Bone marrow (tissue), 2 donors: ENCODE results near the gene DPF1.

Source experiments
- DNase-seq, 2 donors: peaks; one replicate each; lab custom pipeline; 2025; lab: John Stamatoyannopoulos, UW

The DPF1 gene

DNA sequence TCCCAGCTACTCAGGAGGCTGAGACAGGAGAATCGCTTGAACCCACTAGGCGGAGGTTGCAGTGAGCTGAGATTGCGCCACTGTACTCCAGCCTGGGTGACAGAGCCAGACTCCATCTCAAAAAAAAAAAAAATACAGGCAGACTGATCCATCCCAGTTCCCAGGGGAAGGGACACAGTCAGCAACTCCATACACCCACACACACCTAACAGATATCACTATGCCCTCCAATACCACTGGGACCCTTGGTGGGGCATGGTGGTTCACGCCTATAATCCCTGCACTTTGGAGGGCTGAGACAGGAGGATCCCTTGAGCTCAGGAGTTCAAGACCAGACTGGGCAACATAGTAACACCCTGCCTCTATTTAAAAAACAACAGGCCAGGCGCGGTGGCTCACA lies 2.6 kb downstream of the DPF1 start:
- no peak for DNase-seq

DNA sequence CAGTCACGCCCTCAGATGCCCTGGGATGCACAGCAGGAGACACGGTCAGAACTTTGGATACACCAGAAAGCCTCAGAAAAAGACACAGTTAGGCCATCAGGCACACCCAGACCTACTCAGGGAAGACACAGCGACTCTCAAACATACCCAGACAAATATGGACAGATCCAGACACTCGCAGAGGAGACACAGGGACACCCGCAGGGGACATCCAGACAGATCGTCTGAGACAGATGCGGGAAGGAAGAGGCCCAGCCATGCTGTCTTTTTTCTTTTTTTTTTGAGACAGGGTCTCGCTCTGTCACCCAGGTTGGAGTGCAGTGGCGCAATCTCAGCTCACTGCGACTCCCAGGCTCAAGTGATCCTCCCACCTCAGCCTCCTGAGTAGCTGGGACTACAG lies 4.8 kb downstream of the DPF1 start:
- no peak for DNase-seq

DNA sequence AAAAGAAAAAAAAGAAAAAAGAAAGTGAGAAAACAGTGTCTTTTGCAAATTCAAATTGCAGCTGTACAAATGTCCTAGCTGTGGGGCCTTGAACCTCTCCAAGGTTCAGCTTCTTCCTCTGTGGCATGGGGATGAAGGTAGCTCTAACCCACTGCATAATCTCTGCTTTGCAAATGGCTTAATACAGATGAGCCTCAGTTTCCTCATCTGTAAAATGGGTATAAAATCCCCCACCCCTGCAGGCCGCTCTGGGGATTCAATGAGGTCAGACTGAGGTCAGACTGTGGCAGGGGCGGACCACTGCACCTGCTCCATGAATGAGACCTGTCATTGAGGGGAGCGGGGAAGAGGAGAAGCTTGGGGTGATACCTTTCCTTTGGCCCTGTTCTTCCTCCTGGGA lies 5.8 kb downstream of the DPF1 start:
- DNase-seq = no peak

DNA sequence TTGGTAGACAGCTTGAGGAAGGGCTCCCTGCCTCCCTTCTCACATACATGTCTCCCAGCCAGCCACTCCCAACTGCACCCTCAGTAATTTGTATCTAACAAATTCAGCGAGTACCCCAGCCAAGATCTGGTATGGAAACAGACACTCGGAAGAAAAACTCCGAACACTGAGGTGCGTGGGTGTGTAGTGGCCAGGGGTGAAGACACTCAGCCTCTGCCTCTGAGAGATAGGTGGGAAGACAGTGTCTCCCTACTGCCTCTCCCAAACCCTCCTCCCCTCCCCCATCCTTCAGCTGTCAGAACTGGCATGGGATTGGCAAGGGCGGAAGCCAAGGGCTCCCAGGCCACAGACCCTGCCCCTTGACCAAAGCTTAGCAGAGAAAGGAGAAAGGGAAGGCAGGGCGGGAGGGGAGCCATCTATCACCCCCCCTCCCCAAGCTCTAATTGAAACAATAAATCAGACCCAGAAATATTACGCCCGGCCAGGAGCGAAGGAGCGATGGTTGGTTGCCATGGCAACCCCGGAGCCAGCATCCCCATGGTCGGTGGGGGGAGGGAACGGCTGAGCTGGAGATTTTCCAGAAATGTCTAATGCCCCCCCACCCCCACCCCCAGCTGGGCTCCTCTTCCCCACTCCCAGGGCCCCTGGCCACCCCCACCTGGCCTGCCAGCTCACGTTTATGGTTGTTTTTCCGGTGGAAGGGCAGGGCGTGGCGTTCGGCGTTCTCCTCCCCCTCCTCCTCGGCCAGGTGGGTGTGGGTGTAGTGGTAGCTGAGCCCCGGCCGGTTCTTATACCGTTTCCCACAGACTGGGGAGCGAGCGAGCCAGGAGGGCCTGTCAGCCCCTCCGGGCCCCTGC lies 7.0 kb downstream of the DPF1 start:
- no peak for DNase-seq

DNA sequence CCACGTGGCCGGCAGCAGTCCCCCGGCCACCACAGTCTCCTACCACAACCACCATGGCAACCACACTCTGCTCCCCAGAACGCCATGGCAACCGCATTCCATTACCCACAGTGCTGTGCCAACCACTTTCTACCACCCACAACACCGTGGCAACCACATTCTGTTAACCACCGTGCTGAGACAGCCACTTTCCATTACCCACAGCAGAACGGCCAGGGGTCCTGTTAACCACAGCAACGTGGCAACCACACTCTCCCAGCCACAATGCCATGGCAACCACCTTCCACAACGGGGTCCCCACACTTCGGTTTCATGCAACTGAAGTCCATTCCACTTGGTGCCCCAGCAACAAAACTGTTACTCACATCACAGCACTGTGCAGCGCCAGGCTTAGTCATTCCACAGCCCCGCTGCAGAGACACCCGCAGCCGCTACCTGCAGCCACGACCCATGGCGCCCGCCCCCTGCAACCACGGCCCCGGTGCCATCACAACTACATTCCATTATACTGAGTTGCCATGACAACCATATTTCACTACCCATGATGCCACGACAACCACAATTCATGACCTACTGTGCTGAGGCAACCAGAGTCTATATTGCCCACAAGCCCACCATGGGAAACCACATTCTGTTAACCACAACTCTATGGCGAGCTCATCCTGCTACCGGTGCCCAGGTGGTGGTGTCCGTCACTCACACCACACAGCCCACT lies 10.0 kb downstream of the DPF1 start:
- no peak for DNase-seq

DNA sequence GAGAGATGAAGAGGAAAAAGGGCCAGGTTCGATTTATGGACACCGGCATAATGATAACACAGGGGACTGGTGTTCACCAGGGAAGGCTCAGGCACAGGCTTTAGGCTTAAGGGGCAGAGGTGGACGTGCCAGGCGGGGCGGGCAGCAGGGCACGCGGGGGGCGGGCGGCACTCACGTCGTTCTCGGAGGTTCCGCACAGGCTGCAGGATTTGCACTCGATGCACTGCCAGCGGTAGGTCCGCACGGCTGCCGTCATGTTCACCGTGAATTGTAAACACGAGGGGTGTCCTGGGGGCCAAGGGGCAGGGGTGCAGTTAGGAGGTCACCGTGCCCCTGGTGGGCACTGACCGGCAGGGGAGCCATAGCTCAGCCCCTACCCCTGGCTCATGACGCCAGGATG lies 10.6 kb downstream of the DPF1 start:
- no peak for DNase-seq

DNA sequence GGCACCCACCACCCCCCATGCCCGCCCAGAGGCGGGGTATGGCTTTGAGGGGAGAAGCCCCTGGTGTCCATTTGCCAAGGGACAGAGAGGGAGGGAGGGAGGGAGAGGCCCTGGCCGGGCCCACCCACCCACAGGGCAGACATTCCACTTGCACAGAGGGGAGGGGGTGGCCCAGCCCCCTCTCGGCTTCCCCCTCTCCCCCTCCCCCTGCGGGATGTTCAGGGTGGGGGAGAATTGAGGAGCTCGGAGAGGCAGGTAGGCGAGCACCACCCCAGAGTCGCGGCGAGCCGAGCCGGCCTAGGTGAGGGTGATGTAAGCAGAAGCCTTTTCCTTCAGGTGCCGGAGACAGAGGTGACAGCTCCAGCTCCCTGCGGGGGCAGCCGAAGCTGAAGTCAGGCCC lies 12.3 kb downstream of the DPF1 start:
- no peak for DNase-seq

DNA sequence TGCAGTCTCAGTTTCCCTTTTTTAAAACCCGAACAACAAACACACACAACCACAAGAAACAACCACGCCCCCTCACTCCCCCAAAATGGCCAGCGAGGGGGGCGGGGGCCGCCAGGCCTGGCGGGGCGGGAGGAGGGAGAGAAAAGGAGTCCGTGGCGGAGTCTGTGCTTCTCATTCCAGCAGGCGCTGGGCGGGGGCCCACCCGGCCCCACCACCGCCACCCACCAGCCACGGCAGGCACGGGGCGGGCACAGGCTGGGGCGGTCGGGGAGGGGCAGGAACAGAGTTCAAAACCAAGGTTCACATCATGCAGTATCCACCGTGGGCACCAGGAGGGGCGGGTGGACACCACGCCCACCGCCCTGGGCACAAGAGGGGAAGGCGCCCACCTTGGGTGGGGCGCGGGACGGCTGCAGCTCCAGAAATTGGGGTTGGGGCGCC lies 12.9 kb downstream of the DPF1 start:
- DNase-seq = no peak

DNA sequence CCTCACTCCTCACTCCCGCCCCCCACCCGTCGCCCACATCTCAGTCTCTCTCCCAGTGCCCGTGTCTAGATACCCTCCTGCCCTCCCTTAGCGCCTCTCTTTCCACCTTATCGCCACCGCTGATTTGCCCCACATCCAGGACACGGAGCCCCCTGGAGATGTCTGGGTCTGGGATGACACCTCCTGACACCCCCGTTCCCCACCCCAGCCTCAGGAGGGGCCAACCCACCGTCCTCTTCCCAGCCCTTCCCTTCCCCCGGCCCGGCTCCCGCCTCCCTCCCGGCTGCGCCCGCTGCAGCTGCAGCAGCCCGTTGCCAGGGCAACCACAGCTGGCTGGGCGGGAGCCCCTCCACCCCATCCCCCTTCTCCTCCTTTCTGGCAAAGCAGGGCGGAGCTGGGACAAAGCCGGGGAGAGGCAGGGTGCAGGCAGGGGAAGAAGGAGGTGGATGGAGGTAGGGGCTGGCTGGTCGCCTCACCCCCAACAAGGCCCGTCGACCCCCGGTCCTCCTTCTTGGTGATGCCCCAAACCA lies 13.5 kb downstream of the DPF1 start:
- no peak for DNase-seq

DNA sequence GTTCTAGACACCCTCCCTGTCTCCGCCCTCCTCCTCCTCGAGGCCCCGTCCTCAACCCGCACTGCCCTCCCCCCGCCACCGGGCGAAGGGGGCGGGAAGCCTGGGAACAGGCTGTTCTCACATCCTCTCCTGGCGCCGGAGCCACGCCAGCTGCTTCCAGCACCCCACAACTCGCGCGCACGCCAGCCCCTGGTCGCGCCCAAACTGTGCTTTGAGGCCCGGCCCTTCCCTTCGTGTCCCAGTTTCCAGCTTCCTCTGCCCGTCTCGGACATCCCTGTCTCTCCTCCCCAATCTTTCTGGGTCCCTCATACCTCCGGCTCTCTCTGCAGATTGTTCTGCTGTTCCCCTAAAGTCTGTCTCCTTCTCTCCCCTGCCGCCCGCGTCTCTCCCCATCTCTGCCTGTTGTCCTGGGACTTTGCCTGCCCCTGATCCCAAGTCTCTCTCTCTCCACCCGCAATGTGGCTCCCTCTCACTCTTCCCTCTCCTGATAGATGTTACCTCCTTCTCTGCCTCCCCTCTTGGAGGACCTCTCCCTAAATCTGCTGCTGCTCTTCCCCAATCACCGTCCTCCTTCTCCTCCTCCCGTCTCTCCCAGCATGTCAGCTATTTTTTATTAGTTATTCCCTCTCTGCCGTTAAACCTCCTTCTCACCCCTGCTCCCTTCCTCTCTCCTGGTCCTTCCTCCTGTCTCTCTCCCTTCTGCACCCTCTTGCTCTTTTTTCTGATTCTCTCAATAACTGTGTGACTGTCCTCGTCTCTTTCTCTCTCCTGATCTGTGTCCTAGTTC lies 14.2 kb downstream of the DPF1 start:
- DNase-seq = no peak

DNA sequence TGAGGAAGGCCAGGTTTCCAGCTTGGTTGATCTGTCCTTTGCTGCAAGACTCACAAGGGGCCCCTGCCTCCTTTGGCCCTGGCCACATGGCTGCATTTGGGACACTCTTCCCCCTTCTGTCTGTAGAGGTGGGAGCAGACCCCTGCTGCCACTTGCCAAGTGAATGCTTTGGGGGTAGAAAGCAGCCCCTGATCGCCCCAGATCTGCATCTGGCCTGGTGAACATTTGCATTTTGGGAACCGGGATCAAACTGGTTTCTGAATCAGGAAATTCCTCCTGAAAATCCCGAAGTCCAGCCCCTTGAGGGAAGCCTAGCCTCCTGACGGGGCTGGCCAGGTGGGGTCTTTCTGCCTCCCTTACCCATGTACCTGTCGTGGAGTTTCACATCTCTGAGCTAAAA lies 14.9 kb downstream of the DPF1 start:
- no peak for DNase-seq

DNA sequence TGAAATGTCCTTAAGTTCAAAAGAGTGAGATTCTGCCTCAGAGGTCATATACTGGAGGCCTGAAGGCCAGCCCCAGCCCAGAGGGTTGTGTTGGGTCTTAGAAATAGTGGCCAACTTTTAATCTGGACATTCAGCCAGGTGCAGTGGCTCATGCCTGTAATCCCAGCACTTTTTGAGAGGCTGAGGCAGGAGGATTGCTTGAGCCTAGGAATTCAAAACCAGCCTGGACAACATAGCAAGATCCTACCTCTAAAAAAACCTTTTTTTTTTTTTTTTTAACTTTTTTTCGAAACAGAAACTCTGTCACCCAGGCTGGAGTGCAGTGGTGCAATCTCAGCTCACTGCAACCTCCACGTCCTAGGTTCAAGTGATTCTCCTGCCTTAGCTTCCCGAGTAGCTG lies 15.5 kb downstream of the DPF1 start:
- no peak for DNase-seq

DNA sequence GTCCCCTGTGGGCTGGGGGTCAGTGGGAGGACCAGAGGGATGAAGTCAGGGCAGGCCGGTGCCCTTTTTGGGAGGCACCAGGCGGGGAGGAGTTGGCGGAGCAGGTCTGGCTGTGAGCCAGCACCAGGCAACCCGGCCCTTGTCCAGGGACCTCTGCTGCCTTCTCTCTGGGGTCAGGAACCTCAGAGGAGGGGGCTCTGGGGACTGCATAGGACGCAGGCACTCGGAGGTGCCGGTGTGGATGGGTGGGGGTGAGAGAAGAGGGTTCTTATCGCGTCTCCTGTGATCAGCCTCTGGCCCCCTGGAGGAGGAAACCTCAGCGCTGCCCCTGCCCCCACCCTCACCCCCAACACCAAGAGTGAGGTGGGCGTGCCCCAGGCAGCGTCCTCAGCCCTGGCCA lies 16.5 kb downstream of the DPF1 start:
- no peak for DNase-seq

DNA sequence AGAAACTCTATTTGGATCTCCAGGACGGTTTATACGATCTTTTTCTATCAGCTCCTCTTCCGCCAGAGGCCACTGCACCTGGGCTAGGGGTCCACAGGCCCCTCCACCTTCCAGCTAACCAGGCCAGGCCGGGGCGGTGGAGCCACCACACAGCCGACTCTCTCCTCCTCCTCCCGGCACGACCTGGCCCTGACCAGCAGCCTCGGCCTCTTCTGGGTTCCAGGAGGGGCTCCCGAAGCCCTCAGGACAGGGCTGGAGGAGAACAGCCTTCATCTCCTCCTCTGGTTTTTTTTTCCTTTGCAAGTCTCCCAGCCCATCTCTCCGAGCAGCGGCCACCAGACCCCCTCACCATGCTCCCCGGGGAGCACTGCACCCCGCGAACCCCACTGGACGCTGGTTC lies 17.1 kb downstream of the DPF1 start:
- DNase-seq = no peak

DNA sequence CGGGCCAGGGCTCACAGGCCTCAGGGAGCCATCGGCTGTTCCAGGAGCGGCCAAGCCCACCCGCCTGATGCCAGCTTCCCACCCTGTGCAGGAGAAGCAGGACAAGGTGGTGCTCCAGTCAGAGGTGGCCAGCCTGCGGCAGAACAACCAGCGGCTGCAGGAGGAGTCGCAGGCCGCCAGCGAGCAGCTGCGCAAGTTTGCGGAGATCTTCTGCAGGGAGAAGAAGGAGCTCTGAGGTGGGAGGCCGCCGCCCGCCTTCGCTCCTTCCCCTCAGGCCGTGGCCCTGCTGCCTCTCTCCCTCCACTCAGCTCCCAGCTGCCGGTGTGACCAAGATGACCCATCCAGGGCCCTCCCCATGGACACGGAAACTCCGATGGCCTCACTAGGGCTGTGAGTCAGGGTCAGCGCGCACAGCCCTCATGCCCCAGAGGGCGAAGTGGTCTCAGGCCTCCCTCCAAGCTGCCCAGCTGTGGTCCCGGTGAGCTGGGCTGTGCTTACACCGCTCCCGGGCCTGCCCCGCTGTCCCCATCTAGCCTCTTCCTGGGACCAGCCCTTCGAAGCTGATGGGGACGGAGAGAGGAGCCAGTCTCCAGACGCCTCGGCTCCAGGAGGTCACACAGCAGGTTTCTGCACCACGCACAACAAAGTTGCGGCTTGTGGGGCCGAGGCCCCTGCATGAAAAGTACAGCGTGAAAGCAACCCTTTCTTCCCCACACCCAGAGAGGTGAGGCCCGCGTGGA lies 17.8 kb downstream of the DPF1 start:
- no peak for DNase-seq

DNA sequence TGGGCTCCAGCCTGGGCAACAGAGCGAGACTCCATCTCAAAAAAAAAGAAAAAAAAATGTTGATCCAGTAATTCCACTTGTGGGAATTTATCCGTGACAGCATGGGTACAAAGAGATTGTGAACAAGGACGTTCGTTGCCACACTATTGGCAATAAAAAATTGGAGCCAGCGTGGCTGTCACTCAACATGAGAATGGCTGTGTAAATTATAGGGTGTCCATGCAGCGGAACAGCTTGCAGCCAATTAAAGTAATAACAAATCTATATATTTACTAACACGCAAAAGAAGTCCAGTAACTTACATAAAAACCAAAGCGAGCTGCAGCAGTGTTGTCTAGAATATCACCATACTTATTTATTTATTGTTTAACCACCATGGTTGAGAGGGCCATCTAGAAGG lies 19.3 kb downstream of the DPF1 start:
- DNase-seq = no peak

DNA sequence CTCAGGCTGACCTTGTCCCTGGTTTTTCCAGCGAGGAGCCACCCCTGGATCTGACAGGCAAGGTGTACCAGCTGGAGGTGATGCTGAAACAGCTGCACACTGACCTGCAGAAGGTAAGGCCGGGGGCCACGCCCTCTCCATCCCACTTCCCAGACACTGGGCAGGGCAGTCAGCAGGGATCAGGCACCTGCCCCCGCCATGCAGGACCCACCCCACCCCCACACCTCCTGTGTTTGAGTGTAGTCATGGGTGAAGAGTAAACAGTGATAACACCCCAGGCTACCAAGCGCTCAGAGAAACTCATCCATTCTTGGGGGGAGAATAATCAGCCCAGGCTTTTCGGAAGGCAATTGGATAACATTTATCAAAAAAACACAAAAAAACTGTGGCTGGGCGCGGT lies 19.9 kb downstream of the DPF1 start:
- no peak for DNase-seq

DNA sequence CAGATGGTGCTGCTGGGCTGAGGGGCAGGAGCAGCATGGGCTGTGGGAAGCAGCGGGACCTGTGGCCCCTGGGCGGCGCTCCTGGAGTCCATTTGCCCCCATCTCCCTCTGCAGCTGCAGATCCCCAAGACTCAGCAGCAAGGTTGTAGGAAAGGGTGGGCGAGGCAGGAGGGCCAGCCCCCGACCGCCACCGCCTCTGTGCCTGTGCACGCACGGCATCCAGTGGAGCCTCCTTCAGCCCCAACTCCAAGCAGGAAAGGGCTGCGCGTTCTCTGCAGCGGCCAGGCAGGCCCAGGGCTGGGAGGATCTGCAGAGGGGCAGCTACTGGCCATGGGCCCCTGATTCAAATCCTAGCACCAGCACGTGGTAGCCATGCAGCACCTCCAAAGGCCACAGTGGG lies 20.8 kb downstream of the DPF1 start:
- DNase-seq = no peak

DNA sequence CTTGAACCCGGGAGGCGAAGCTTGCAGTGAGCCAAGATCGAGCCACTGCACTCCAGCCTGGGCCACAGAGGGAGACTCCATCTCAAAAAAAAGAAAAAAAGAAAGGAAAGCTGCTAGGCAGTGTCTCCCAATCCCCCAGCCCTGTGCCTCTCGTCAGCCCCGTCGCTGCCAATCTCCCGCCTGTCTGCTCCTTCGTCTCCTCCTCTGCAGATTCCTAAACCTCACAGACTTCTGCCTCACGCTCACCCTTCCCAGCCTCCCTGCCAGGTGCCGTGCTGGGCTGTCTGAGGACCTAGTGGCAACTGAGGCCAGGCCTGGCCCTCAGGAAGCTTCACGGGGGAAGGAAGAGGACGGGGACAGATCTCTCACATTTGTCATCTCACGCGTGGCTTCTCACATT lies 21.5 kb downstream of the DPF1 start:
- no peak for DNase-seq

DNA sequence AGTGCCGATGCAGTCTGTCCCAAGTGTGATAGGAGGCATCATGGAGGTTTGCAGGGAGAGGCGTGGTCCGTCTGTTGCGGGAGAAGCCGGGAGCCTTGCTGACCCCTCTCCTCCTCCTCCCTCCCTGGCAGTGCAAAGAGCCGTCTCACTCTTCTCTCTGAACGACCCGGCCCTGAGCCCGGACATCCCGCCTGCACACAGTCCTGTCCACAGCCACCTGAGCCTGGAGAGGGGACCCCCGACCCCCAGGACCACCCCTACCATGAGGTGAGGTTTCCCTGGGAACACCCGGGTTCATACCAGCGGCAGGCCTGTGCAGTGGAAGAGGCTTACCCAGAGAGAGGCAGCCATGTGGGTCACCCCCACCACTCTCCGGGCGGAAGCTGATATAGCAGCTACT lies 22.3 kb downstream of the DPF1 start:
- no peak for DNase-seq

DNA sequence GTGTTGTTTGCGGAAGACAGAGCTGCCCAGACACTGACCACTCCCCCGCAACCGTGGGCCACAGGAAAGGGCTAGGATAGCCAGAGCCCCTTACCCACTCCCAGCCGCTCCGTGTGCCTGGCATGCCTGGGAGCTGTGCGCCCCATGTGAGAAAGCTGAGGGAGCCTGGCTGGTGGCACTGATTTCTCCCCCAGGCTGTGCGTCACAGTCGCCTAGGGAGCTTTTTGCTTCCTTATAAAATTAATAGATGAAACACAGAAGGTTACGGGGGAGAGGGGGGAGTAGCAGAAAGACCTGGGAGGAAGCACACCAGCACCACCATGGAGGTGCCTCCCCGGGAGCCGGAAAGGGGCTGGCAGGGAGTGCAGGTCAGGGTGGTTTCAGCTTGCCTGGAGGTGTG lies 24.7 kb downstream of the DPF1 start:
- DNase-seq = no peak
